GM10847 (cell line): ENCODE data around the gene F11R.

Experiments
- POLR2A ChIP-seq: IDR thresholded peaks from 2 replicates; pipeline ENCODE4 v1.6.1; 2011; ENCODE audit not compliant: insufficient read length; ENCODE audit errors: extremely low read depth

The F11R gene

GRCh38 chr1:160950657-160951056 is 70.3 kb downstream of the F11R start:
- no peak for TF ChIP-seq POLR2A

- no peak for TF ChIP-seq POLR2A
Observed at GRCh38 chr1:160949881-160950280, 71.1 kb downstream of the F11R start.
